HepG2 (cell line): ENCODE data around the gene TTLL4. TPM values are rescaled to one million over a fixed set of nuclear protein-coding genes. Genes with fewer than 3 reads are reported as not detected.

ENCODE experiments used
- CBFB ChIP-seq: sonication (generic); formaldehyde crosslinking; IDR thresholded peaks from 2 replicates; pipeline ENCODE4 v1.4.0; 2020; ENCODE audit warnings: missing genetic modification reagents
- FOXP4 ChIP-seq: sonication (generic); formaldehyde crosslinking; IDR thresholded peaks from 2 replicates; pipeline ENCODE4 v1.4.0; 2020; ENCODE audit warnings: missing genetic modification reagents
- KAT8 ChIP-seq: IDR thresholded peaks from 2 replicates; pipeline ENCODE4 v1.6.1; 2016; ENCODE audit warnings: missing genetic modification reagents, missing compliant biosample characterization
- MEIS2 ChIP-seq: sonication (generic); formaldehyde crosslinking; IDR thresholded peaks from 2 replicates; pipeline ENCODE4 v1.9.0; 2021; ENCODE audit warnings: mild to moderate bottlenecking, missing genetic modification reagents
- PRMT3 ChIP-seq: sonication (generic); formaldehyde crosslinking; IDR thresholded peaks from 2 replicates; pipeline ENCODE4 v1.8.1; 2022; ENCODE audit warnings: low read depth, mild to moderate bottlenecking, moderate library complexity, missing genetic modification reagents, borderline replicate concordance
- RXRB ChIP-seq: IDR thresholded peaks from 2 replicates; pipeline ENCODE4 v1.6.1; 2016; ENCODE audit warnings: borderline replicate concordance, missing genetic modification reagents, missing compliant biosample characterization
- SOX6 ChIP-seq, 2 experiments: fragments of 450-650 bp in 1 of 2; sonication (generic) in 1 of 2; formaldehyde crosslinking in 1 of 2; IDR thresholded peaks; 2 replicates each; pipeline versions ENCODE4 v1.4.0 to v1.6.1; 2017 to 2020; ENCODE audit warnings: antibody characterized with exemption in 1 of 2, mild to moderate bottlenecking in 1 of 2, missing genetic modification reagents in 1 of 2
- ZBTB38 ChIP-seq: sonication (generic); formaldehyde crosslinking; IDR thresholded peaks from 2 replicates; pipeline ENCODE4 v1.5.1; 2020; ENCODE audit warnings: mild to moderate bottlenecking, missing genetic modification reagents
- ZBTB43 ChIP-seq: sonication (generic); formaldehyde crosslinking; conservative IDR thresholded peaks from 2 replicates; pipeline ENCODE4 v1.4.0; 2020; ENCODE audit warnings: missing genetic modification reagents
- ZNF350 ChIP-seq: sonication (generic); formaldehyde crosslinking; IDR thresholded peaks from 2 replicates; pipeline ENCODE4 v1.4.0; 2020; ENCODE audit warnings: mild to moderate bottlenecking, low read depth, missing genetic modification reagents, borderline replicate concordance
- polyA plus RNA-seq, 8 experiments: library from polyadenylated mRNA; depleted of rRNA in 3 of 8; stranded (reverse) in 7 of 8; unstranded in 1 of 8; fragments of >200 nt; fragmentation: Illumina TruSeq in 4 of 8; extraction: Trizol in 4 of 8; gene quantifications; 2 replicates each; pipeline versions ENCODE4 v1.2.1 to v1.2.3, GENCODE V29; 2011 to 2016; ENCODE audit warnings: low read depth in 4 of 8, missing spikeins in 1 of 8, mixed read lengths in 1 of 8; ENCODE audit not compliant: insufficient read depth in 1 of 8
- total RNA-seq, 5 experiments: library from RNA; depleted of rRNA; stranded (reverse); fragments of >200 nt; fragmentation: Illumina TruSeq; extraction: Trizol; gene quantifications; 2 replicates each; pipeline ENCODE4 v1.2.3, GENCODE V29; 2016; ENCODE audit warnings: low read depth in 1 of 5
- TF ChIP-seq, protein P1 (sequence below): IDR thresholded peaks from 2 replicates; pipeline ENCODE4 v1.6.1; 2016; ENCODE audit warnings: low read depth, missing genetic modification reagents, missing compliant biosample characterization
- TF ChIP-seq, protein P2 (sequence below): sonication (generic); formaldehyde crosslinking; IDR thresholded peaks from 2 replicates; pipeline ENCODE4 v1.4.0; 2020; ENCODE audit warnings: mild to moderate bottlenecking, missing genetic modification reagents, borderline replicate concordance
- TF ChIP-seq, protein P3 (sequence below): fragments of 450-650 bp; IDR thresholded peaks from 2 replicates; pipeline ENCODE4 v1.6.1; 2016
- TF ChIP-seq, protein P4 (sequence below): sonication (generic); formaldehyde crosslinking; IDR thresholded peaks from 2 replicates; pipeline ENCODE4 v1.5.0; 2020; ENCODE audit warnings: missing genetic modification reagents

Gene TTLL4
- total and polyA plus RNA-seq, 2 of the 13 experiments (the other 11 are each of a cell fraction or from before 2014, with no cell fraction given) = 77.5 to 84.6 TPM

GRCh38 chr2:218748741-218749441, 38.3 kb downstream of the TTLL4 start (continued):
- TF ChIP-seq, protein P1, sequence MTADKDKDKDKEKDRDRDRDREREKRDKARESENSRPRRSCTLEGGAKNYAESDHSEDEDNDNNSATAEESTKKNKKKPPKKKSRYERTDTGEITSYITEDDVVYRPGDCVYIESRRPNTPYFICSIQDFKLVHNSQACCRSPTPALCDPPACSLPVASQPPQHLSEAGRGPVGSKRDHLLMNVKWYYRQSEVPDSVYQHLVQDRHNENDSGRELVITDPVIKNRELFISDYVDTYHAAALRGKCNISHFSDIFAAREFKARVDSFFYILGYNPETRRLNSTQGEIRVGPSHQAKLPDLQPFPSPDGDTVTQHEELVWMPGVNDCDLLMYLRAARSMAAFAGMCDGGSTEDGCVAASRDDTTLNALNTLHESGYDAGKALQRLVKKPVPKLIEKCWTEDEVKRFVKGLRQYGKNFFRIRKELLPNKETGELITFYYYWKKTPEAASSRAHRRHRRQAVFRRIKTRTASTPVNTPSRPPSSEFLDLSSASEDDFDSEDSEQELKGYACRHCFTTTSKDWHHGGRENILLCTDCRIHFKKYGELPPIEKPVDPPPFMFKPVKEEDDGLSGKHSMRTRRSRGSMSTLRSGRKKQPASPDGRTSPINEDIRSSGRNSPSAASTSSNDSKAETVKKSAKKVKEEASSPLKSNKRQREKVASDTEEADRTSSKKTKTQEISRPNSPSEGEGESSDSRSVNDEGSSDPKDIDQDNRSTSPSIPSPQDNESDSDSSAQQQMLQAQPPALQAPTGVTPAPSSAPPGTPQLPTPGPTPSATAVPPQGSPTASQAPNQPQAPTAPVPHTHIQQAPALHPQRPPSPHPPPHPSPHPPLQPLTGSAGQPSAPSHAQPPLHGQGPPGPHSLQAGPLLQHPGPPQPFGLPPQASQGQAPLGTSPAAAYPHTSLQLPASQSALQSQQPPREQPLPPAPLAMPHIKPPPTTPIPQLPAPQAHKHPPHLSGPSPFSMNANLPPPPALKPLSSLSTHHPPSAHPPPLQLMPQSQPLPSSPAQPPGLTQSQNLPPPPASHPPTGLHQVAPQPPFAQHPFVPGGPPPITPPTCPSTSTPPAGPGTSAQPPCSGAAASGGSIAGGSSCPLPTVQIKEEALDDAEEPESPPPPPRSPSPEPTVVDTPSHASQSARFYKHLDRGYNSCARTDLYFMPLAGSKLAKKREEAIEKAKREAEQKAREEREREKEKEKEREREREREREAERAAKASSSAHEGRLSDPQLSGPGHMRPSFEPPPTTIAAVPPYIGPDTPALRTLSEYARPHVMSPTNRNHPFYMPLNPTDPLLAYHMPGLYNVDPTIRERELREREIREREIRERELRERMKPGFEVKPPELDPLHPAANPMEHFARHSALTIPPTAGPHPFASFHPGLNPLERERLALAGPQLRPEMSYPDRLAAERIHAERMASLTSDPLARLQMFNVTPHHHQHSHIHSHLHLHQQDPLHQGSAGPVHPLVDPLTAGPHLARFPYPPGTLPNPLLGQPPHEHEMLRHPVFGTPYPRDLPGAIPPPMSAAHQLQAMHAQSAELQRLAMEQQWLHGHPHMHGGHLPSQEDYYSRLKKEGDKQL (CRISPR knock-in tag) = peak; percentile 29; the same call in 1 of the 2 replicates
- 0 out of 2 replicates have a peak, but pooled peaks have one; percentile 67 for TF ChIP-seq CBFB
- TF ChIP-seq, protein P2, sequence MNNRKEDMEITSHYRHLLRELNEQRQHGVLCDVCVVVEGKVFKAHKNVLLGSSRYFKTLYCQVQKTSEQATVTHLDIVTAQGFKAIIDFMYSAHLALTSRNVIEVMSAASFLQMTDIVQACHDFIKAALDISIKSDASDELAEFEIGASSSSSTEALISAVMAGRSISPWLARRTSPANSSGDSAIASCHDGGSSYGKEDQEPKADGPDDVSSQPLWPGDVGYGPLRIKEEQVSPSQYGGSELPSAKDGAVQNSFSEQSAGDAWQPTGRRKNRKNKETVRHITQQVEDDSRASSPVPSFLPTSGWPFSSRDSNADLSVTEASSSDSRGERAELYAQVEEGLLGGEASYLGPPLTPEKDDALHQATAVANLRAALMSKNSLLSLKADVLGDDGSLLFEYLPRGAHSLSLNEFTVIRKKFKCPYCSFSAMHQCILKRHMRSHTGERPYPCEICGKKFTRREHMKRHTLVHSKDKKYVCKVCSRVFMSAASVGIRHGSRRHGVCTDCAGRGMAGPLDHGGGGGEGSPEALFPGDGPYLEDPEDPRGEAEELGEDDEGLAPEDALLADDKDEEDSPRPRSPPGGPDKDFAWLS = no peak
- TF ChIP-seq PRMT3 (CRISPR knock-in tag) = no peak
- TF ChIP-seq ZNF350 (CRISPR knock-in tag) = peak; percentile 73; the same call in 1 of the 2 replicates
- 0 out of 2 replicates have a peak, but pooled peaks have one; percentile 49 for TF ChIP-seq ZBTB38 (CRISPR knock-in tag)
- peak; percentile 87 for TF ChIP-seq FOXP4
- TF ChIP-seq, protein P3, sequence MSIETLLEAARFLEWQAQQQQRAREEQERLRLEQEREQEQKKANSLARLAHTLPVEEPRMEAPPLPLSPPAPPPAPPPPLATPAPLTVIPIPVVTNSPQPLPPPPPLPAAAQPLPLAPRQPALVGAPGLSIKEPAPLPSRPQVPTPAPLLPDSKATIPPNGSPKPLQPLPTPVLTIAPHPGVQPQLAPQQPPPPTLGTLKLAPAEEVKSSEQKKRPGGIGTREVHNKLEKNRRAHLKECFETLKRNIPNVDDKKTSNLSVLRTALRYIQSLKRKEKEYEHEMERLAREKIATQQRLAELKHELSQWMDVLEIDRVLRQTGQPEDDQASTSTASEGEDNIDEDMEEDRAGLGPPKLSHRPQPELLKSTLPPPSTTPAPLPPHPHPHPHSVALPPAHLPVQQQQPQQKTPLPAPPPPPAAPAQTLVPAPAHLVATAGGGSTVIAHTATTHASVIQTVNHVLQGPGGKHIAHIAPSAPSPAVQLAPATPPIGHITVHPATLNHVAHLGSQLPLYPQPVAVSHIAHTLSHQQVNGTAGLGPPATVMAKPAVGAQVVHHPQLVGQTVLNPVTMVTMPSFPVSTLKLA = 0 out of 2 replicates have a peak, but pooled peaks have one; percentile 43
- TF ChIP-seq, protein P4, sequence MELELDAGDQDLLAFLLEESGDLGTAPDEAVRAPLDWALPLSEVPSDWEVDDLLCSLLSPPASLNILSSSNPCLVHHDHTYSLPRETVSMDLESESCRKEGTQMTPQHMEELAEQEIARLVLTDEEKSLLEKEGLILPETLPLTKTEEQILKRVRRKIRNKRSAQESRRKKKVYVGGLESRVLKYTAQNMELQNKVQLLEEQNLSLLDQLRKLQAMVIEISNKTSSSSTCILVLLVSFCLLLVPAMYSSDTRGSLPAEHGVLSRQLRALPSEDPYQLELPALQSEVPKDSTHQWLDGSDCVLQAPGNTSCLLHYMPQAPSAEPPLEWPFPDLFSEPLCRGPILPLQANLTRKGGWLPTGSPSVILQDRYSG (CRISPR knock-in tag) = no peak
- no peak for TF ChIP-seq MEIS2 (CRISPR knock-in tag)
- TF ChIP-seq KAT8 (CRISPR knock-in tag) = peak; percentile 78
- TF ChIP-seq RXRB = peak; percentile 87
- TF ChIP-seq ZBTB43 (CRISPR knock-in tag) = 0 out of 2 replicates have a peak, but pooled peaks have one; percentile 0
- TF ChIP-seq SOX6 (IDR thresholded peaks at IDR 0.05) = no peak
- peak; percentile 94 for TF ChIP-seq SOX6 (CRISPR knock-in tag; IDR thresholded peaks at IDR 0.05)
